Endometrial microvascular endothelial cells (primary cell): Measurements from ENCODE around the gene PLPPR3. TPM values are rescaled to one million over a fixed set of nuclear protein-coding genes. Genes with fewer than 3 reads are reported as not detected.
"Not testable (repeated sequence)": the region's sequence is repeated elsewhere in the genome, so short reads cannot be mapped to it uniquely, and the experiment has no call there.

Source experiments
- in situ Hi-C: cut with HindIII; loops from 2 replicates; pipeline ENCODE4 v1.10.0; 2017; ENCODE audit warnings: low sequenced_read_pairs, low pct_unique_long_range_greater_than_20kb; ENCODE audit errors: inconsistent ontology term
- total RNA-seq: library from RNA; depleted of rRNA; stranded (reverse); fragments of >200 nt; gene quantifications from one replicate; pipeline ENCODE4 v1.2.3, GENCODE V29; 2015; ENCODE audit errors: inconsistent ontology term

Gene PLPPR3
- total RNA-seq, 1 donor from 2014 or later = 1.5 TPM

- in situ Hi-C loops = no loop called here
Observed at GRCh38 chr19:855566-856120, 33.9 kb upstream of the PLPPR3 start.

- in situ Hi-C loops = no loop called here
Observed at GRCh38 chr19:855142-855541, 33.4 kb upstream of the PLPPR3 start.

GRCh38 chr19:854549-854948, 32.8 kb upstream of the PLPPR3 start:
- in situ Hi-C loops = no loop called here

- in situ Hi-C loops = not testable (repeated sequence)
Observed at GRCh38 chr19:853614-854220, 32.0 kb upstream of the PLPPR3 start.

GRCh38 chr19:853014-853585, 31.3 kb upstream of the PLPPR3 start:
- in situ Hi-C loops = no loop called here

- in situ Hi-C loops = no loop called here
Observed at GRCh38 chr19:852136-853013, 30.6 kb upstream of the PLPPR3 start, which contains the start of gene ELANE. Gene ELANE, plus strand, starts transcription at chr19:852303. Its CDS starts 26 bp downstream, at chr19:852329.

GRCh38 chr19:850979-851335, 29.2 kb upstream of the PLPPR3 start:
- in situ Hi-C loops = no loop called here

GRCh38 chr19:850221-850978, 28.6 kb upstream of the PLPPR3 start:
- in situ Hi-C loops = no loop called here

GRCh38 chr19:849195-849594, 27.4 kb upstream of the PLPPR3 start:
- in situ Hi-C loops = not testable (repeated sequence)

- in situ Hi-C loops = no loop called here
Observed at GRCh38 chr19:848386-848921, 26.7 kb upstream of the PLPPR3 start.

GRCh38 chr19:845707-846521, 24.2 kb upstream of the PLPPR3 start:
- in situ Hi-C loops = no loop called here

GRCh38 chr19:844546-844971, 22.8 kb upstream of the PLPPR3 start:
- in situ Hi-C loops = no loop called here

- in situ Hi-C loops = no loop called here
Observed at GRCh38 chr19:843836-844545, 22.2 kb upstream of the PLPPR3 start.

GRCh38 chr19:843180-843835, 21.6 kb upstream of the PLPPR3 start:
- in situ Hi-C loops = no loop called here

- in situ Hi-C loops = not testable (repeated sequence)
Observed at GRCh38 chr19:842802-843179, 21.0 kb upstream of the PLPPR3 start.

GRCh38 chr19:840519-841206, 18.9 kb upstream of the PLPPR3 start, which contains the start of gene PRTN3:
Gene PRTN3, plus strand, starts transcription at chr19:840999. Its CDS starts 10 bp downstream, at chr19:841009.
- in situ Hi-C loops = no loop called here
